HCT116 (cell line): ENCODE measurements around the gene BICD1. TPM values are rescaled to one million over a fixed set of nuclear protein-coding genes. Genes with fewer than 3 reads are reported as not detected.

Experiments
- ATAC-seq: fragments of 200-7000 bp; cut with Tn5 transposase; 2 replicates; pipeline ENCODE4 v1.9.1; 2020; ENCODE audit warnings: mild to moderate bottlenecking, moderate library complexity
- BruUV-seq: library from RNA; stranded (reverse); fragments of 400-500 nt; replicated peaks from 2 replicates; lab custom pipeline; 2021; lab: Mats Ljungman, UMichigan
- CTCF ChIA-PET: fragments of 300-600 bp; sonication (Branson Sonifier 250); formaldehyde crosslinking; loops from one replicate; lab custom pipeline; 2021; ENCODE audit warnings: antibody characterized with exemption; lab: Charles Lee
- POLR2A ChIA-PET: fragments of 300-600, 350-600 bp; sonication (Branson Sonifier 250); formaldehyde crosslinking; loops from one replicate; lab custom pipeline; 2021; ENCODE audit warnings: antibody characterized with exemption; lab: Charles Lee
- RAD21 ChIA-PET, 2 experiments: fragments of 300-600 bp; sonication (Branson Sonifier 250); formaldehyde crosslinking; loops; one replicate each; lab custom pipeline; 2023; ENCODE audit warnings: low total read pairs in 2 of 2; ENCODE audit not compliant: uncharacterized antibody in 2 of 2, unreplicated experiment in 2 of 2, low non-redundant PET in 1 of 2; lab: Charles Lee
- DNase-seq: peaks from one replicate; pipeline ENCODE4 v3.0.0-alpha.2; 2010; ENCODE audit warnings: low read depth, low spot score
- H2AFZ ChIP-seq: fragments of 200-600 bp; shearing (Covaris generic), sonication (generic); 2 replicates; pipeline ENCODE4 v1.6.1; 2017; ENCODE audit warnings: low read depth, mixed run types, mixed read lengths, antibody characterized with exemption, low read length; ENCODE audit not compliant: poor library complexity, severe bottlenecking
- H3K27ac ChIP-seq: 2 replicates; pipeline ENCODE4 v1.5.1; 2012; ENCODE audit warnings: low read depth, low read length
- H3K27me3 ChIP-seq: fragments of 200-600 bp; sonication (generic); 2 replicates; pipeline ENCODE4 v1.6.1; 2016; ENCODE audit warnings: mixed run types, low read length, mixed read lengths; ENCODE audit not compliant: insufficient read depth
- H3K36me3 ChIP-seq, 2 experiments: fragments of 200-500 bp in 1 of 2; fragments of 200-600 bp in 1 of 2; sonication (Bioruptor generic) in 1 of 2; sonication (generic) in 1 of 2; 2 replicates each; pipeline versions ENCODE4 v1.5.1 to v1.6.1; 2014 to 2016; ENCODE audit warnings: low read length in 2 of 2, inconsistent platforms in 1 of 2, mixed read lengths in 1 of 2, mixed run types in 1 of 2; ENCODE audit not compliant: insufficient read depth in 2 of 2, control insufficient read depth in 1 of 2
- H3K4me1 ChIP-seq, 2 experiments: fragments of 200-600 bp in 1 of 2; sonication (generic) in 1 of 2; 2 replicates each; pipeline versions ENCODE4 v1.5.1 to v1.6.1; 2012 to 2017; ENCODE audit warnings: low read length in 2 of 2, inconsistent platforms in 1 of 2, mild to moderate bottlenecking in 1 of 2, mixed read lengths in 1 of 2, mixed run types in 1 of 2, moderate library complexity in 1 of 2; ENCODE audit not compliant: insufficient read depth in 2 of 2, control insufficient read depth in 1 of 2
- H3K4me2 ChIP-seq: fragments of 200-600 bp; sonication (generic); 2 replicates; pipeline ENCODE4 v1.6.1; 2017; ENCODE audit warnings: mixed run types, low read length, mixed read lengths
- H3K4me3 ChIP-seq, 2 experiments: fragments of 200-600 bp in 1 of 2; sonication (generic) in 1 of 2; replicated peaks in 1 of 2; 2 replicates each; pipeline ENCODE4 v1.5.1; 2011 to 2016; ENCODE audit warnings: low read length in 2 of 2, control low read depth in 1 of 2, low read depth in 1 of 2, mild to moderate bottlenecking in 1 of 2, mixed read lengths in 1 of 2, mixed run types in 1 of 2
- H3K79me2 ChIP-seq: fragments of 200-600 bp; sonication (generic); 2 replicates; pipeline ENCODE4 v1.6.1; 2017; ENCODE audit warnings: mild to moderate bottlenecking, mixed run types, low read length, moderate library complexity, mixed read lengths; ENCODE audit not compliant: insufficient read depth
- H3K9ac ChIP-seq: fragments of 200-600 bp; sonication (generic); 2 replicates; pipeline ENCODE4 v1.6.1; 2016; ENCODE audit warnings: low read length, mixed read lengths
- H3K9me2 ChIP-seq: fragments of 200-600 bp; sonication (generic), shearing (Covaris generic); 2 replicates; pipeline ENCODE4 v1.6.1; 2017; ENCODE audit warnings: mixed run types, mild to moderate bottlenecking, moderate library complexity; ENCODE audit not compliant: insufficient read depth
- H3K9me3 ChIP-seq, 2 experiments: fragments of 200-500 bp in 1 of 2; fragments of 200-600 bp in 1 of 2; sonication (Bioruptor generic) in 1 of 2; sonication (generic) in 1 of 2; 2 replicates each; pipeline ENCODE4 v1.6.1; 2014 to 2017; ENCODE audit warnings: low read length in 2 of 2, mixed read lengths in 2 of 2, inconsistent platforms in 1 of 2, low read depth in 1 of 2, mild to moderate bottlenecking in 1 of 2, mixed run types in 1 of 2, moderate library complexity in 1 of 2; ENCODE audit not compliant: control insufficient read depth in 1 of 2, insufficient read depth in 1 of 2
- H4K20me1 ChIP-seq: fragments of 200-600 bp; sonication (generic), shearing (Covaris generic); 2 replicates; pipeline ENCODE4 v1.6.1; 2017; ENCODE audit warnings: mixed run types, mild to moderate bottlenecking, moderate library complexity; ENCODE audit not compliant: insufficient read depth
- ELF1 ChIP-seq: IDR thresholded peaks from 2 replicates; pipeline ENCODE4 v1.6.1; 2012; ENCODE audit warnings: low read depth, borderline replicate concordance
- EZH2 ChIP-seq: fragments of 200-600 bp; sonication (generic); IDR thresholded peaks from 2 replicates; pipeline ENCODE4 v1.6.1; 2017; ENCODE audit warnings: antibody characterized with exemption, mixed run types
- JUND ChIP-seq: IDR thresholded peaks from 2 replicates; pipeline ENCODE4 v1.6.1; 2012
- SIN3A ChIP-seq: IDR thresholded peaks from 2 replicates; pipeline ENCODE4 v1.6.1; 2012; ENCODE audit warnings: low read depth
- TCF7L2 ChIP-seq: IDR thresholded peaks from 2 replicates; pipeline ENCODE4 v1.7.0; 2011; ENCODE audit warnings: borderline replicate concordance, inconsistent platforms; ENCODE audit not compliant: insufficient read depth, insufficient read length; ENCODE audit errors: extremely low read depth
- YY1 ChIP-seq: IDR thresholded peaks from 2 replicates; pipeline ENCODE4 v1.6.1; 2011; ENCODE audit warnings: low read length, low read depth, moderate library complexity, mild to moderate bottlenecking; ENCODE audit not compliant: insufficient replicate concordance; ENCODE audit errors: extremely low read depth
- intact Hi-C: fragments of 100-400 bp; cut with micrococcal nuclease; formaldehyde crosslinking; loops from 2 replicates; pipeline ENCODE4 v1.10.0; 2022
- total RNA-seq: library from RNA; stranded (reverse); gene quantifications from one replicate; pipeline ENCODE4 v1.2.1, GENCODE V29; 2021; ENCODE audit not compliant: unreplicated experiment

The BICD1 gene
- total RNA-seq, 1 experiment from 2014 or later, result 32.5 TPM

- Histone ChIP-seq H3K4me1 (no peaks in the 10 kb centered on the region), H3K4me2 (no peak overlapping the region), H3K79me2 (no peaks in the 10 kb centered on the region), H3K36me3 (no peaks in the 10 kb centered on the region), H3K9ac (no peak overlapping the region), H4K20me1 (no peaks in the 10 kb centered on the region), H3K27me3 (no peaks in the 10 kb centered on the region), H3K27ac (no peak overlapping the region), H3K4me3 (no peak overlapping the region), H2AFZ (no peak overlapping the region), H3K9me3 (no peaks in the 10 kb centered on the region), H3K9me2 (no peaks in the 10 kb centered on the region)
- RAD21 ChIA-PET, result no interaction called here
- CTCF ChIA-PET, result no interaction called here
- BruUV-seq, result no TSS peak
- TF ChIP-seq YY1, result no peak
- POLR2A ChIA-PET, result interaction anchor here (1.3 kb wide), 1 partner anchor 9 kb away, joined by 3 read pairs; no protein-coding TSS in a partner anchor
- no peak for ATAC-seq
- DNase-seq, result no peak
- intact Hi-C loops, result no loop called here
Measured at GRCh38 chr12:32382226-32382625, 275.6 kb downstream of the BICD1 start.

GRCh38 chr12:32390572-32391219 lies 284.0 kb downstream of the BICD1 start:
- Histone ChIP-seq H3K9me2 (no peaks in the 10 kb centered on the region), H3K79me2 (no peaks in the 10 kb centered on the region), H3K27me3 (no peaks in the 10 kb centered on the region), H3K9ac (no peak overlapping the region), H3K9me3 (no peaks in the 10 kb centered on the region), H3K4me1 (no peaks in the 10 kb centered on the region), H3K4me2 (no peak overlapping the region), H2AFZ (no peak overlapping the region), H3K4me3 (no peak overlapping the region), H3K36me3 (no peaks in the 10 kb centered on the region), H3K27ac (no peak overlapping the region), H4K20me1 (no peaks in the 10 kb centered on the region)
- no peak for ATAC-seq
- DNase-seq, result no peak
- ChIA-PET CTCF (no interaction called here), POLR2A (no interaction called here), RAD21 (no interaction called here)
- no peak for TF ChIP-seq EZH2
- no peak for TF ChIP-seq JUND
- TF ChIP-seq SIN3A, result no peak
- no peak for TF ChIP-seq ELF1
- TF ChIP-seq TCF7L2, result no peak
- intact Hi-C loops, result no loop called here
- no TSS peak for BruUV-seq
